Loucy (cell line): ENCODE results near the gene PPP4R3A.
"Not testable (repeated sequence)": the region's sequence is repeated elsewhere in the genome, so short reads cannot be mapped to it uniquely, and the experiment has no call there.

Source experiments
- H2AFZ ChIP-seq: fragments of 200-600 bp; sonication (generic); 2 replicates; pipeline ENCODE4 v1.6.0; 2016; ENCODE audit warnings: antibody characterized with exemption, mild to moderate bottlenecking, low read length, moderate library complexity
- H3F3A ChIP-seq: fragments of 200-600 bp; 2 replicates; pipeline ENCODE4 v1.6.0; 2016; ENCODE audit warnings: antibody characterized with exemption, low read depth, mild to moderate bottlenecking
- H3K27me3 ChIP-seq: fragments of 200-600 bp; sonication (generic); 2 replicates; pipeline ENCODE4 v1.6.1; 2014; ENCODE audit warnings: low read length, mild to moderate bottlenecking; ENCODE audit not compliant: insufficient read depth, poor library complexity, severe bottlenecking
- H3K36me3 ChIP-seq: fragments of 200-600 bp; sonication (generic); 2 replicates; pipeline ENCODE4 v1.6.1; 2016; ENCODE audit warnings: low read length; ENCODE audit not compliant: insufficient read depth
- H3K4me1 ChIP-seq: fragments of 200-600 bp; sonication (generic); 2 replicates; pipeline ENCODE4 v1.5.1; 2014; ENCODE audit warnings: low read length, mild to moderate bottlenecking; ENCODE audit not compliant: insufficient read depth, poor library complexity, severe bottlenecking
- H3K4me2 ChIP-seq: fragments of 200-600 bp; sonication (generic); 2 replicates; pipeline ENCODE4 v1.6.0; 2014; ENCODE audit warnings: antibody characterized with exemption, low read length, low read depth, mild to moderate bottlenecking; ENCODE audit not compliant: poor library complexity, severe bottlenecking
- H3K4me3 ChIP-seq: fragments of 200-600 bp; sonication (generic); 2 replicates; pipeline ENCODE4 v1.5.1; 2014; ENCODE audit warnings: low read length, mild to moderate bottlenecking, mixed read lengths; ENCODE audit not compliant: poor library complexity, severe bottlenecking
- H3K79me2 ChIP-seq: fragments of 200-600 bp; sonication (generic); 2 replicates; pipeline ENCODE4 v1.6.1; 2014; ENCODE audit warnings: low read length; ENCODE audit not compliant: insufficient read depth
- H3K9ac ChIP-seq: fragments of 200-600 bp; sonication (generic); 2 replicates; pipeline ENCODE4 v1.6.0; 2014; ENCODE audit warnings: mild to moderate bottlenecking, low read depth, low read length, moderate library complexity; ENCODE audit not compliant: poor library complexity, severe bottlenecking
- H3K9me2 ChIP-seq: fragments of 200-600 bp; sonication (generic); replicated peaks from 2 replicates; pipeline ENCODE4 v1.6.1; 2016; ENCODE audit warnings: low read depth, low read length, mixed read lengths
- H3K9me3 ChIP-seq: fragments of 200-600 bp; sonication (generic); 2 replicates; pipeline ENCODE4 v1.6.1; 2014; ENCODE audit warnings: mild to moderate bottlenecking, antibody characterized with exemption, low read length, low read depth; ENCODE audit not compliant: insufficient read depth
- H4K20me1 ChIP-seq: fragments of 200-600 bp; sonication (generic); 2 replicates; pipeline ENCODE4 v1.6.0; 2014; ENCODE audit warnings: antibody characterized with exemption, low read length, mild to moderate bottlenecking; ENCODE audit not compliant: insufficient read depth, poor library complexity, severe bottlenecking
- CTCF ChIP-seq: fragments of 200-600 bp; sonication (generic); conservative IDR thresholded peaks from 2 replicates; pipeline ENCODE4 v1.5.1; 2014; ENCODE audit warnings: mild to moderate bottlenecking, antibody characterized with exemption, low read length
- EZH2phosphoT487 ChIP-seq: fragments of 200-600 bp; IDR thresholded peaks from 2 replicates; pipeline ENCODE4 v1.6.1; 2018; ENCODE audit warnings: antibody characterized with exemption, mild to moderate bottlenecking, moderate library complexity, borderline replicate concordance

PPP4R3A gene

GRCh38 chr14:91536327-91536726 lies 26.2 kb upstream of the PPP4R3A start:
- TF ChIP-seq CTCF (no peak), EZH2phosphoT487 (no peak)
- H3K36me3 ChIP-seq = no peaks in the 10 kb centered on the region
- H3K27me3 ChIP-seq = no peaks in the 10 kb centered on the region
- H3K4me1 ChIP-seq = no peaks in the 10 kb centered on the region
- H3K4me3 ChIP-seq = no peak overlapping the region
- H3K9me2 ChIP-seq = no peaks in the 10 kb centered on the region
- H2AFZ ChIP-seq = no peak overlapping the region
- no peaks in the 10 kb centered on the region for H4K20me1 ChIP-seq
- 0 out of 2 replicates have a peak, but pooled peaks cover 3% of the 10 kb centered on the region for H3K9me3 ChIP-seq
- H3K9ac ChIP-seq = no peak overlapping the region
- H3F3A ChIP-seq = no peaks in the 10 kb centered on the region
- H3K4me2 ChIP-seq = no peak overlapping the region
- no peaks in the 10 kb centered on the region for H3K79me2 ChIP-seq

GRCh38 chr14:91534059-91534458 lies 23.9 kb upstream of the PPP4R3A start:
- not testable (repeated sequence) for H3K9me2 ChIP-seq, H3K4me1 ChIP-seq, H3K4me2 ChIP-seq, H3K4me3 ChIP-seq, H4K20me1 ChIP-seq, H2AFZ ChIP-seq, H3K27me3 ChIP-seq, H3K9ac ChIP-seq, H3K36me3 ChIP-seq, H3F3A ChIP-seq, H3K9me3 ChIP-seq, H3K79me2 ChIP-seq

GRCh38 chr14:91533623-91534022 lies 23.5 kb upstream of the PPP4R3A start:
- Histone ChIP-seq H3K4me2 (no peak overlapping the region), H3F3A (no peaks in the 10 kb centered on the region), H3K4me3 (no peak overlapping the region), H3K27me3 (no peaks in the 10 kb centered on the region), H3K9me3 (no peaks in the 10 kb centered on the region), H2AFZ (no peak overlapping the region), H3K79me2 (no peaks in the 10 kb centered on the region), H3K4me1 (no peaks in the 10 kb centered on the region), H4K20me1 (no peaks in the 10 kb centered on the region), H3K9ac (no peak overlapping the region), H3K36me3 (no peaks in the 10 kb centered on the region), H3K9me2 (no peaks in the 10 kb centered on the region)
- TF ChIP-seq EZH2phosphoT487 (no peak), CTCF (no peak)

- Histone ChIP-seq H3K9me3 (no peaks in the 10 kb centered on the region), H3K36me3 (no peaks in the 10 kb centered on the region), H3K9me2 (no peaks in the 10 kb centered on the region), H3K27me3 (peaks cover 4% of the 10 kb centered on the region), H3K4me2 (no peak overlapping the region), H3K79me2 (no peaks in the 10 kb centered on the region), H3F3A (no peaks in the 10 kb centered on the region), H4K20me1 (no peaks in the 10 kb centered on the region), H3K4me3 (no peak overlapping the region), H3K4me1 (no peaks in the 10 kb centered on the region), H3K9ac (no peak overlapping the region), H2AFZ (no peak overlapping the region)
- TF ChIP-seq CTCF (peak; percentile 27; the same call in 1 of the 2 replicates), EZH2phosphoT487 (no peak)
Measured at GRCh38 chr14:91523972-91524371, 13.9 kb upstream of the PPP4R3A start.
